ENCODE measurements around the gene COL26A1. TPM values are rescaled to one million over a fixed set of nuclear protein-coding genes. Genes with fewer than 3 reads are reported as not detected.

COL26A1 gene
- total RNA-seq, 2 donors from 2014 or later, result 0.14 TPM; not detected in 1

DNA sequence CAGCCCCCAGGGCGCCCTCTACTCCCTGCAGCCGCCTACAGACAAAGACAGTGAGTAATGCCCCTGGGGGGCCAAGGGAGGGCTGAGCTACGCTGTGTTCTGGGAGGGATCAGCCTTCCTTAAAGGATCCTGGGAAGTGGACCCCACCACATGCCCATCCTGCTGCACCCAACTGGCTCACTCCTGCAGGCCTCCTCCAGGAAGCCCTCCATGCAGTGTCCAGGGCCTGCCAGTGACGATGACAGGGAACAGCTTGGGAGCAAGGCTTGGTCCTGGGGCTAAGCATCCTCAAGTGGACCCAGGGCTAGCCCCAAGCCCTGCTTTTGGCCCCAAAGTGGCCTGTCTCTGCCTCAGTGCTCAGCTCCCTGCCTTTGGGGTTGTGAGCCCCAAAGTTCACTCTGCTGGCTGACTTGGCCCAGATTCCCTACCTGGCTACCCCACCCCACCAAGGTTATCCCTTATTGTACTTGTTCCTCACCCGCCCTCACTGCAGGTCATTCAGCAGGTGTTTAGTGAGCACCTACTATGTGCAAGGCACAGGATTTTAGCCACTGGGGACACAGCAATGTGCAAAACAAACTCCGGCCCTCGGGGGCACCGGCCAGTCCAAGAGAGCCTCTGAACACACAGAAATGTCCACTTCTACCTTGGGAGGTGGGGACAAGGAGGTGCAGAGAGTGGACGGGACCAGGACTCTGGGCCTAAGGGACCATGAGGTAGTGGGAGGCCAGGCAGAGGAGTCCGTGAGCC is 182.9 kb downstream of the COL26A1 start:
- Histone ChIP-seq H3K27me3 (replicated peaks; ENCODE audit: insufficient read depth) (no peaks in the 10 kb centered on the region), H3K36me3 (no peaks in the 10 kb centered on the region), H3K9me3 (no peaks in the 10 kb centered on the region), H3K4me1 (ENCODE audit: control insufficient read depth in 1 of 2, low read depth in 2 of 2) (no peaks in the 10 kb centered on the region), H3K4me3 (no peak overlapping the region), H3K27ac (no peak overlapping the region)
- TF ChIP-seq, protein P1, sequence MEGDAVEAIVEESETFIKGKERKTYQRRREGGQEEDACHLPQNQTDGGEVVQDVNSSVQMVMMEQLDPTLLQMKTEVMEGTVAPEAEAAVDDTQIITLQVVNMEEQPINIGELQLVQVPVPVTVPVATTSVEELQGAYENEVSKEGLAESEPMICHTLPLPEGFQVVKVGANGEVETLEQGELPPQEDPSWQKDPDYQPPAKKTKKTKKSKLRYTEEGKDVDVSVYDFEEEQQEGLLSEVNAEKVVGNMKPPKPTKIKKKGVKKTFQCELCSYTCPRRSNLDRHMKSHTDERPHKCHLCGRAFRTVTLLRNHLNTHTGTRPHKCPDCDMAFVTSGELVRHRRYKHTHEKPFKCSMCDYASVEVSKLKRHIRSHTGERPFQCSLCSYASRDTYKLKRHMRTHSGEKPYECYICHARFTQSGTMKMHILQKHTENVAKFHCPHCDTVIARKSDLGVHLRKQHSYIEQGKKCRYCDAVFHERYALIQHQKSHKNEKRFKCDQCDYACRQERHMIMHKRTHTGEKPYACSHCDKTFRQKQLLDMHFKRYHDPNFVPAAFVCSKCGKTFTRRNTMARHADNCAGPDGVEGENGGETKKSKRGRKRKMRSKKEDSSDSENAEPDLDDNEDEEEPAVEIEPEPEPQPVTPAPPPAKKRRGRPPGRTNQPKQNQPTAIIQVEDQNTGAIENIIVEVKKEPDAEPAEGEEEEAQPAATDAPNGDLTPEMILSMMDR (IDR thresholded peaks at IDR 0.05), result no peak
- no peak for DNase-seq (ENCODE audit: low spot score)
- no peak for ATAC-seq (ENCODE audit: insufficient number of reproducible peaks, low FRiP score, low read depth)

GRCh38 chr7:101546308-101546936 is 183.7 kb downstream of the COL26A1 start:
- Histone ChIP-seq H3K27ac (no peak overlapping the region), H3K27me3 (replicated peaks; ENCODE audit: insufficient read depth) (no peaks in the 10 kb centered on the region), H3K9me3 (no peaks in the 10 kb centered on the region), H3K4me3 (no peak overlapping the region), H3K36me3 (no peaks in the 10 kb centered on the region), H3K4me1 (ENCODE audit: control insufficient read depth in 1 of 2, low read depth in 2 of 2) (no peaks in the 10 kb centered on the region)
- ATAC-seq (ENCODE audit: insufficient number of reproducible peaks, low FRiP score, low read depth) (no peak), DNase-seq (ENCODE audit: low spot score) (no peak)
- TF ChIP-seq, protein P1 (IDR thresholded peaks at IDR 0.05), result no peak

- Histone ChIP-seq H3K4me1 (ENCODE audit: control insufficient read depth in 1 of 2, low read depth in 2 of 2) (no peaks in the 10 kb centered on the region), H3K36me3 (no peaks in the 10 kb centered on the region), H3K4me3 (no peak overlapping the region), H3K27ac (no peak overlapping the region), H3K9me3 (no peaks in the 10 kb centered on the region), H3K27me3 (replicated peaks; ENCODE audit: insufficient read depth) (no peaks in the 10 kb centered on the region)
- ATAC-seq (ENCODE audit: insufficient number of reproducible peaks, low FRiP score, low read depth) (no peak), DNase-seq (ENCODE audit: low spot score) (no peak)
- TF ChIP-seq, protein P1 (IDR thresholded peaks at IDR 0.05), result no peak
Measured at GRCh38 chr7:101547022-101547915, 184.6 kb downstream of the COL26A1 start.

GRCh38 chr7:101547916-101548661 is 185.4 kb downstream of the COL26A1 start:
- Histone ChIP-seq H3K27me3 (replicated peaks; ENCODE audit: insufficient read depth) (no peaks in the 10 kb centered on the region), H3K4me1 (ENCODE audit: control insufficient read depth in 1 of 2, low read depth in 2 of 2) (no peaks in the 10 kb centered on the region), H3K4me3 (no peak overlapping the region), H3K27ac (no peak overlapping the region), H3K36me3 (no peaks in the 10 kb centered on the region), H3K9me3 (no peaks in the 10 kb centered on the region)
- ATAC-seq (ENCODE audit: insufficient number of reproducible peaks, low FRiP score, low read depth), result no peak
- no peak for DNase-seq (ENCODE audit: low spot score)
- TF ChIP-seq, protein P1 (IDR thresholded peaks at IDR 0.05), result no peak
